GM18502 (cell line): ENCODE measurements around the gene S1PR2.
"Not testable (repeated sequence)": the region's sequence is repeated elsewhere in the genome, so short reads cannot be mapped to it uniquely, and the experiment has no call there.

Source experiments
- ATAC-seq: cut with Tn5 transposase; IDR thresholded peaks from one replicate; pipeline ENCODE4 v1.9.1; 2021; ENCODE audit warnings: mild to moderate bottlenecking; ENCODE audit not compliant: unreplicated experiment, poor library complexity

The S1PR2 gene

GRCh38 chr19:10194500-10195198 lies 36.5 kb downstream of the S1PR2 start, which contains the start of gene DNMT1:
TSS of gene DNMT1 (minus strand) at chr19:10194953. CDS start at chr19:10194899, 54 bp downstream.
- peak; percentile 80 for ATAC-seq

- peak; percentile 25 for ATAC-seq
Measured at GRCh38 chr19:10193790-10194499, 37.2 kb downstream of the S1PR2 start.

GRCh38 chr19:10192922-10193321 lies 38.2 kb downstream of the S1PR2 start:
- no peak for ATAC-seq

- no peak for ATAC-seq
Measured at GRCh38 chr19:10191347-10191746, 39.8 kb downstream of the S1PR2 start.

GRCh38 chr19:10190026-10190425 lies 41.1 kb downstream of the S1PR2 start:
- no peak for ATAC-seq

- ATAC-seq: no peak
Measured at GRCh38 chr19:10189616-10190015, 41.5 kb downstream of the S1PR2 start.

- ATAC-seq: no peak
Measured at GRCh38 chr19:10187315-10187714, 43.8 kb downstream of the S1PR2 start.

GRCh38 chr19:10184636-10185035 lies 46.5 kb downstream of the S1PR2 start:
- ATAC-seq: no peak

- ATAC-seq: no peak
Measured at GRCh38 chr19:10183926-10184325, 47.2 kb downstream of the S1PR2 start.

GRCh38 chr19:10182847-10183246 lies 48.3 kb downstream of the S1PR2 start:
- no peak for ATAC-seq

- no peak for ATAC-seq
Measured at GRCh38 chr19:10182076-10182475, 49.1 kb downstream of the S1PR2 start.

- ATAC-seq: no peak
Measured at GRCh38 chr19:10180459-10180858, 50.7 kb downstream of the S1PR2 start.

GRCh38 chr19:10180024-10180423 lies 51.1 kb downstream of the S1PR2 start:
- ATAC-seq: not testable (repeated sequence)

GRCh38 chr19:10173527-10173926 lies 57.6 kb downstream of the S1PR2 start:
- ATAC-seq: no peak
